ENCODE results near the gene TFIP11.

TFIP11 gene

DNA sequence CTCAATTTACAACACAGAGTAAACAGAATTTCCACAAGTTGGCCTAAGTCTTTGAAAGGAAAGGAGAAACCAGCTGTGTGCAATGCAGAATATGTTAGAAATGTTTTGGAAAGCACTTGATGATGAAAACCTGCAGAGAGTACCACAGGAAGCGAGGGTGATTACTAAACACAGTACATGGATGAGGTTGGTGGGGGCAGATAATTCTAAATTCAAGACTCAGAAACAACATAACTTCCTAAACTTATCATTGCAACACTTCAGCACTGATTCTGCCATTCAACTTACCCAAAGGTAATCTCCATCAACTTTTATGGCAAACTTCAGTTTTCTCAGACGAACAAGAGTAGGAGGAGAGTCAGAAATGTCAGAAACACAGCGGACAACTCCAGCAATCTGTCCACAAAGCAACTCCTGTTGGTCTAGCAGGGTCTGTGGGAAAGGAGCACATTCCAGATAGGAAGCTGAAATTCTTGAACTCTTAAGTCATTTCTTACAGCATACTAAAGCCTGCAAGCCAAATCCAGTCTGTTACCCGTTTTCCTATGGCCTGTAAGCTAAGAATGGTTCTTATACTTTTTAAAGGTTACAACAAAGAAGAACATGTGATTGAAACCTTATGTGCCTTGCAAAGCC, 35.5 kb downstream of the TFIP11 start (continued):
- TF ChIP-seq, protein P1, sequence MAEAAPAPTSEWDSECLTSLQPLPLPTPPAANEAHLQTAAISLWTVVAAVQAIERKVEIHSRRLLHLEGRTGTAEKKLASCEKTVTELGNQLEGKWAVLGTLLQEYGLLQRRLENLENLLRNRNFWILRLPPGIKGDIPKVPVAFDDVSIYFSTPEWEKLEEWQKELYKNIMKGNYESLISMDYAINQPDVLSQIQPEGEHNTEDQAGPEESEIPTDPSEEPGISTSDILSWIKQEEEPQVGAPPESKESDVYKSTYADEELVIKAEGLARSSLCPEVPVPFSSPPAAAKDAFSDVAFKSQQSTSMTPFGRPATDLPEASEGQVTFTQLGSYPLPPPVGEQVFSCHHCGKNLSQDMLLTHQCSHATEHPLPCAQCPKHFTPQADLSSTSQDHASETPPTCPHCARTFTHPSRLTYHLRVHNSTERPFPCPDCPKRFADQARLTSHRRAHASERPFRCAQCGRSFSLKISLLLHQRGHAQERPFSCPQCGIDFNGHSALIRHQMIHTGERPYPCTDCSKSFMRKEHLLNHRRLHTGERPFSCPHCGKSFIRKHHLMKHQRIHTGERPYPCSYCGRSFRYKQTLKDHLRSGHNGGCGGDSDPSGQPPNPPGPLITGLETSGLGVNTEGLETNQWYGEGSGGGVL (tag by site-specific recombination; IDR thresholded peaks at IDR 0.05), result no peak
- TF ChIP-seq HOXD13 (CRISPR knock-in tag; IDR thresholded peaks at IDR 0.05; ENCODE audit: borderline replicate concordance) (no peak), ZNF585B (tag by site-specific recombination; IDR thresholded peaks at IDR 0.05) (no peak), ZFP69B (tag by site-specific recombination; IDR thresholded peaks at IDR 0.05) (no peak)

DNA sequence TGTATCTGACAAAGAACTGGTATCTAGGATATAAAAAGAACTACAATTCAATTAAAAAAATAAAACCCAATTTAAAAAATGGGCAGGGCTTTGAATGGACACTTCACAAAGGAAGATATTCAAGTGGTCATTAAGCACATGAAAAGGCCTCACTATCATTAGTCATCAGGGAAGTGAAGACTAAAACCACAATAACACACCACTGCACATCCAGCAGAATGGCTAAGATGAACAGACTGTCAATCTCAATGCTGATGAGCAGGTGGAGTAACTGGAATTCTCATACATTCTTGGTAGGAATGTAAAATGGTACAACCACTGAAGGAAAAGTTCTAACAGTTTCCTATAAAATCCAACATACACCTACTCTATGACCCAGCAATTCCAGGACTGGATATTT, 37.6 kb downstream of the TFIP11 start:
- Histone ChIP-seq H3K36me3 (ENCODE audit: control insufficient read depth in 2 of 2, insufficient read depth in 1 of 2, low read length in 2 of 2) (peaks cover 38 to 86% of the 10 kb centered on the region in 2 experiments), H3K9me3 (ENCODE audit: control insufficient read depth, insufficient read depth, low read depth, low read length) (no peaks in the 10 kb centered on the region), H3K4me3 (ENCODE audit: low read depth, low read length) (no peak overlapping the region), H3K27ac (ENCODE audit: extremely low read depth, low read depth, low read length) (no peak overlapping the region), H3K4me1 (ENCODE audit: control insufficient read depth, insufficient read depth, low read length) (no peaks in the 10 kb centered on the region)
- TF ChIP-seq ZNF707 (tag by site-specific recombination; IDR thresholded peaks at IDR 0.05) (no peak), ZNF416 (tag by site-specific recombination; IDR thresholded peaks at IDR 0.05) (no peak), ZNF621 (tag by site-specific recombination; IDR thresholded peaks at IDR 0.05) (no peak), ZNF76 (tag by site-specific recombination; IDR thresholded peaks at IDR 0.05; ENCODE audit: borderline replicate concordance, low read depth) (no peak), ZNF138 (tag by site-specific recombination; IDR thresholded peaks at IDR 0.05; ENCODE audit: borderline replicate concordance) (no peak)
- TF ChIP-seq, protein P2, sequence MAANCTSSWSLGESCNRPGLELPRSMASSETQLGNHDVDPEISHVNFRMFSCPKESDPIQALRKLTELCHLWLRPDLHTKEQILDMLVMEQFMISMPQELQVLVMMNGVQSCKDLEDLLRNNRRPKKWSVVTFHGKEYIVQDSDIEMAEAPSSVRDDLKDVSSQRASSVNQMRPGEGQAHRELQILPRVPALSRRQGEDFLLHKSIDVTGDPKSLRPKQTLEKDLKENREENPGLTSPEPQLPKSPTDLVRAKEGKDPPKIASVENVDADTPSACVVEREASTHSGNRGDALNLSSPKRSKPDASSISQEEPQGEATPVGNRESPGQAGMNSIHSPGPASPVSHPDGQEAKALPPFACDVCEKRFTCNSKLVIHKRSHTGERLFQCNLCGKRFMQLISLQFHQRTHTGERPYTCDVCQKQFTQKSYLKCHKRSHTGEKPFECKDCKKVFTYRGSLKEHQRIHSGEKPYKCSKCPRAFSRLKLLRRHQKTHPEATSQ (tag by site-specific recombination; IDR thresholded peaks at IDR 0.05), result no peak
- CTCF ChIA-PET, result interaction anchor here (1.0 to 1.4 kb wide), 3 partner anchors 8 to 26 kb away, joined by 3 to 5 read pairs (median 5); no protein-coding TSS in a partner anchor
- POLR2A ChIA-PET, result interaction anchor here (2.7 kb wide), 1 partner anchor 9 kb away, joined by 12 read pairs; the partner anchor contains the start of genes HPS4 and SRRD

DNA sequence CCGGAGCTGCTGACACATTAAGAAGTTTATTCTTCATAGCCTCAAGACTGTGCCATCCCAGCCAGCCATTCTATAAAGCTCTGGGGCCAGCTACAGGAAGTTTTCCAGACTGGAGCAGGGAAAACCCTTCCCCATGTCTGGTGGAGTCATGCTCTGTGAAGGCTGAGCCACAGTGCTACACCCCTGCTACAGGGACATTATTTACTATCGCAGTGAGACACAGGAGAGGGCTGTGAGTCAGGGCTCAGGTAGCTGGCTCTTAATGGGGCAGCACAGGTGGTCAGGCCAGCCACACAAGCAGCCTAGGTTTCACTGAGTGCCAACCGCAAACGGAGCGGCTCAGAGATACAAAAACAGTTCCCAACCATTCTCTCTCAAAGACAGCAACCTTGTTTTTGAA, 40.8 kb downstream of the TFIP11 start:
- Histone ChIP-seq H3K4me3 (ENCODE audit: low read depth, low read length) (no peak overlapping the region), H3K4me1 (ENCODE audit: control insufficient read depth, insufficient read depth, low read length) (no peaks in the 10 kb centered on the region), H3K36me3 (ENCODE audit: control insufficient read depth in 2 of 2, insufficient read depth in 1 of 2, low read length in 2 of 2) (peaks cover 49 to 93% of the 10 kb centered on the region in 2 experiments), H3K9me3 (ENCODE audit: control insufficient read depth, insufficient read depth, low read depth, low read length) (no peaks in the 10 kb centered on the region), H3K27ac (ENCODE audit: extremely low read depth, low read depth, low read length) (no peak overlapping the region)
- CTCF ChIA-PET, result interaction anchor here (0.9 to 2.9 kb wide), 3 partner anchors 11 to 111 kb away, joined by 3 to 22 read pairs (median 4); no protein-coding TSS in a partner anchor
- POLR2A ChIA-PET, result interaction anchor here (3.4 kb wide), 1 partner anchor 11 kb away, joined by 27 read pairs; the partner anchor contains the start of genes HPS4 and SRRD
- TF ChIP-seq ZNF341 (tag by site-specific recombination; IDR thresholded peaks at IDR 0.05; ENCODE audit: low read depth), result no peak

DNA sequence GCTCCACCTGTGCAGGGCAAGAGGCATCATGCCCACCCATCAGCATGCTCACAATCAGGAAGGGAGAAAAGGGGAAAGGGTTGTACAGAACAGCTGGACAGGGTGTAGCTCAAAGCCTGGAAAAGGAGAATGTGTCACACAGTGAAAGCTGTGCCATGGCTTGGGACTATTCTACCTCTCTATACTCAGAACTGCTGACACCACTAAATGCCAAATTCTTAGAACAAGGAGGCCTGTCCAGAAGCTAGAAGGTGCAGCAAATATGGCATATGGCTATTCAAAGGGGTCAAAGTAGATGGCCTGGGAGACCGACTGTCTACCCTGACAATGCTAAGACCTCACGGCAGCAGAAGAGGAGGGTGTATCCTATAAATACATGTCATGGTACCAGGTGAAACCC, 41.5 kb downstream of the TFIP11 start:
- no peak for TF ChIP-seq ZNF404 (tag by site-specific recombination; IDR thresholded peaks at IDR 0.05)
- TF ChIP-seq, protein P3, sequence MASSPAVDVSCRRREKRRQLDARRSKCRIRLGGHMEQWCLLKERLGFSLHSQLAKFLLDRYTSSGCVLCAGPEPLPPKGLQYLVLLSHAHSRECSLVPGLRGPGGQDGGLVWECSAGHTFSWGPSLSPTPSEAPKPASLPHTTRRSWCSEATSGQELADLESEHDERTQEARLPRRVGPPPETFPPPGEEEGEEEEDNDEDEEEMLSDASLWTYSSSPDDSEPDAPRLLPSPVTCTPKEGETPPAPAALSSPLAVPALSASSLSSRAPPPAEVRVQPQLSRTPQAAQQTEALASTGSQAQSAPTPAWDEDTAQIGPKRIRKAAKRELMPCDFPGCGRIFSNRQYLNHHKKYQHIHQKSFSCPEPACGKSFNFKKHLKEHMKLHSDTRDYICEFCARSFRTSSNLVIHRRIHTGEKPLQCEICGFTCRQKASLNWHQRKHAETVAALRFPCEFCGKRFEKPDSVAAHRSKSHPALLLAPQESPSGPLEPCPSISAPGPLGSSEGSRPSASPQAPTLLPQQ (tag by site-specific recombination; IDR thresholded peaks at IDR 0.05), result no peak
- Histone ChIP-seq H3K36me3 (ENCODE audit: control insufficient read depth in 2 of 2, insufficient read depth in 1 of 2, low read length in 2 of 2) (peaks cover 42 to 93% of the 10 kb centered on the region in 2 experiments), H3K4me1 (ENCODE audit: control insufficient read depth, insufficient read depth, low read length) (no peaks in the 10 kb centered on the region), H3K27ac (ENCODE audit: extremely low read depth, low read depth, low read length) (no peak overlapping the region), H3K4me3 (ENCODE audit: low read depth, low read length) (no peak overlapping the region), H3K9me3 (ENCODE audit: control insufficient read depth, insufficient read depth, low read depth, low read length) (no peaks in the 10 kb centered on the region)
- ChIA-PET CTCF (interaction anchor here (0.9 to 2.9 kb wide), 4 partner anchors 10 to 110 kb away, joined by 3 to 22 read pairs (median 4); no protein-coding TSS in a partner anchor), POLR2A (interaction anchor here (3.4 kb wide), 1 partner anchor 12 kb away, joined by 27 read pairs; the partner anchor contains the start of genes HPS4 and SRRD)

Data from HEK293 (cell line).